GM10248 (cell line): ENCODE data around the gene WDR18.

Experiments
- CTCF ChIA-PET: fragments of 300-600 bp; sonication (Branson Sonifier 250); formaldehyde crosslinking; extraction: SDS; loops from one replicate; lab custom pipeline; 2021; ENCODE audit warnings: antibody characterized with exemption; lab: Yijun Ruan, JAX
- POLR2A ChIA-PET: fragments of 350-650 bp; sonication (Branson Sonifier 250); formaldehyde crosslinking; extraction: SDS; loops from one replicate; lab custom pipeline; 2020; ENCODE audit warnings: antibody characterized with exemption; lab: Yijun Ruan, JAX
- DNase-seq: peaks from one replicate; pipeline ENCODE4 v3.0.0; 2012; ENCODE audit errors: extremely low spot score
- TF ChIP-seq, protein P1 (sequence below): IDR thresholded peaks from 2 replicates; pipeline ENCODE4 v1.5.1; 2012; ENCODE audit warnings: mild to moderate bottlenecking, low read depth; ENCODE audit errors: extremely low read depth, missing control alignments, control extremely low read depth

WDR18 gene

DNA sequence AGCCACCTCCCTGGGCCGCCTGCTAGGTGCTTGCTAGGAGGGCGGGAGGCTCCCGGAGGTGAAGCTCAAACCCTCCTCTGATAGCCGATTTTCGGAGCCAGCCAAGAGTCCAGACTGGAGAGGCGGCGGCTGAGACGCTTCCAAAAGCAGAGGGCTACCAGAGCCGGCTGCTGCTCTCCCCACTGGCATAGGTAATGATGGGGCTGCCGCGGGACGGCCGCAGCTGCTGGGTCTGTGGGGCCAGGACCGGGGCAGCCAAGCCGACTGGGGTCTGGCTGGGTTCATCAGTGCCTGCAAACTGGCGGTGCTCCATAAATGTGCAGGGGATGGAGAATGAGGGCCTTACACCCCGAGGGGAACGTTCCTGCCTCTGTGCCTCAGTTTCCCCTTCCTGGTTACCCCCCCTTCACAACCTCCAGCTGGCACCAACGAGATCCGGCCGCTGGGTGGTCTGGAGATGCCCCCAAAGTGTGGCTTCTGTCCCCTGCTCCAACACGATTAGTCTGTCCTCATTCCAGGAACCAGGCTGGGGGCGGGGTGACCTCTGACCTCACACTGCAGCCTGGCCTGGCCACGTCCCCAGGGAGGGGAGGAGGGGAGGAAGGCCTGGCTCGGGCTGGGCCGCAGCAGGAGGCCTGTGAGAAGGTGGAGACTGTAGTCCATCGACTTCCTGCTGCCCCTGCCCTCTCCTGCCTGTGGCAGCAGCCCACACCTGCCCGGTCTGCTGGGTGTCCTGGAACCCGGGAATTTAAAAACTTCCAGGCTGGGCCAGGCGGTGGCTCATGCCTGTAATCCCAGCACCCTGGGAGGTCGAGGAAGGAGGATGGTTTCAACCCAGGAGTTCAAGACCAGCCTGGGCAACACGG is 3.8 kb upstream of the WDR18 start:
- DNase-seq: no peak
- TF ChIP-seq, protein P1, sequence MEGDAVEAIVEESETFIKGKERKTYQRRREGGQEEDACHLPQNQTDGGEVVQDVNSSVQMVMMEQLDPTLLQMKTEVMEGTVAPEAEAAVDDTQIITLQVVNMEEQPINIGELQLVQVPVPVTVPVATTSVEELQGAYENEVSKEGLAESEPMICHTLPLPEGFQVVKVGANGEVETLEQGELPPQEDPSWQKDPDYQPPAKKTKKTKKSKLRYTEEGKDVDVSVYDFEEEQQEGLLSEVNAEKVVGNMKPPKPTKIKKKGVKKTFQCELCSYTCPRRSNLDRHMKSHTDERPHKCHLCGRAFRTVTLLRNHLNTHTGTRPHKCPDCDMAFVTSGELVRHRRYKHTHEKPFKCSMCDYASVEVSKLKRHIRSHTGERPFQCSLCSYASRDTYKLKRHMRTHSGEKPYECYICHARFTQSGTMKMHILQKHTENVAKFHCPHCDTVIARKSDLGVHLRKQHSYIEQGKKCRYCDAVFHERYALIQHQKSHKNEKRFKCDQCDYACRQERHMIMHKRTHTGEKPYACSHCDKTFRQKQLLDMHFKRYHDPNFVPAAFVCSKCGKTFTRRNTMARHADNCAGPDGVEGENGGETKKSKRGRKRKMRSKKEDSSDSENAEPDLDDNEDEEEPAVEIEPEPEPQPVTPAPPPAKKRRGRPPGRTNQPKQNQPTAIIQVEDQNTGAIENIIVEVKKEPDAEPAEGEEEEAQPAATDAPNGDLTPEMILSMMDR: no peak
- POLR2A ChIA-PET: interaction anchor here (1.6 kb wide), 1 partner anchor 16 kb away, joined by 4 read pairs; no protein-coding TSS in a partner anchor
- CTCF ChIA-PET: interaction anchor here (0.8 to 8.9 kb wide), 6 partner anchors 20 to 211 kb away, joined by 3 to 136 read pairs (median 4); partner anchors contain the start of gene GRIN3B

DNA sequence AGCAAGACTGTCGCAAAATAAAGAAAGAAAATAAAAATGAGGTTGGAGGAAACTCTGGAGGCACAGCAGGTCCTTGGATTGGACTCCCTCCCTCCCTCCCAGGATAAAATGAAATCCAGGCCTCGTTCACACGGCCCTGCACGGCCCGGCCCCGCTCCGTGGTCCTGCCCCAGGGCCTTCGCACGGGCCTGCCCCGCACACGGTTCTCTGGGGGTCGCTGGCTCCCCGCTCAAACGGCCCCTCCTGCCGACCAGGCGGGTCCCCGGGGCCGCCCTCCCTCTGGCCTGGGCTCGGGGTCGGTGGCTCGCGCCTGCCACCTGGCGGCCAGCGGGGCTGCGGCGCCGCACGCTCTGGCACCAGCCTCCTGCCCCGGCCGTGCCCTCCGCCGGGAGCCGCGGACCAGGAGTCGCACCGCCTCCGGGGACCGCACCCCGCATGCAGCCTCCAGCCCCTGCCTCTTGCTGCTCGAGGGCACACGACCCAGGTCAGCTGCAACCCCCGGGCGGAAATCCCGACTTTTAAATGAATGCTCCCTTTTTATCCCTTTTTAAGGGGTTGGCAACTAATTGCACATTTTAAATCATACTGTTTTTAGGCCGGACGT is 1.5 kb upstream of the WDR18 start:
- TF ChIP-seq, protein P1: peak; percentile 99
- ChIA-PET POLR2A (interaction anchor here (0.7 kb wide), 1 partner anchor 45 kb away, joined by 4 read pairs; no protein-coding TSS in a partner anchor), CTCF (interaction anchor here (0.7 to 8.9 kb wide), 13 partner anchors 8 to 119 kb away, joined by 3 to 136 read pairs (median 4); no protein-coding TSS in a partner anchor)
- DNase-seq: peak; percentile 93

DNA sequence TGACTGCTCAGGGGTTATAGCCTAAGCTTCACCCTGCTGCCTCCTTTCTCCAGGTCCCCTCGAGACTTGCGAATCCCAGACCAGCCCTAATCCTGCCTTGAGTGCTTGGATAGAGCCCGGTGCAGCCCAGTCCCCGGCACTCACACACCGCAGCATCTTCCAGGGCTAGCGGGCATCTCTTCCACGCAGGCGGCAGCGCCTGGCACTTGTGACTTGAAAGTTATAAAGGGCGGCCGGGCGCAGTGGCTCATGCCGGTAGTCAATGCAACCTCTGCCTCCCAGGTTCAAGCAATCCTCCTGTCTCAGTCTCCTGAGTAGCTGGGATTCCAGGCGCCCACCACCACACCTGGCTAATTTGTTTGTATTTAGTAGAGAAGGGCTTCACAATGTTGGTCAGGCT is 1.9 kb downstream of the WDR18 start:
- ChIA-PET POLR2A (no interaction called here), CTCF (interaction anchor here (5.2 to 8.9 kb wide), 2 partner anchors 64 to 122 kb away, joined by 28 to 136 read pairs; no protein-coding TSS in a partner anchor)
- no peak for DNase-seq
- TF ChIP-seq, protein P1: no peak

DNA sequence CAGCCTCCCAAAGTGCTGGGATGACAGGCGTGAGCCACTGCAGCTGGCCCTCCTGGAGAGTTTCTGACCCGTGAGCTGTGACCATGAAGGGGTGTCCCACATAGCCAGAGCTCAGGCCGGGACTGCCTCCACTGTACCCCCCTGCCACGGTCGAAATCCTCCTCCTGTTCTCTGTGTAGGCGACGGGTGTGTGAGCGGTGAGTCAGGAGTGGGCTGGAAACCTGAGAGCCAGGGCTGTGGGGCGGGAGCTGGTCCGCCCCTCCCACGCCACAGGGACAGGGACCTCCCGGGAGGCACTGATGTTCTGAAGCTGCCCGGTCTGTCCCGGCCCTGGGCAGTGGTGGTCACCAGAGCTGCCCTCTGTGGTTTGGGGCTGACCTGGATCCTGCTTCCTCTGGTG is 3.9 kb downstream of the WDR18 start:
- POLR2A ChIA-PET: interaction anchor here (0.6 kb wide), 1 partner anchor 1250 kb away, joined by 14 read pairs; no protein-coding TSS in a partner anchor
- TF ChIP-seq, protein P1: no peak
- CTCF ChIA-PET: interaction anchor here (0.9 to 8.9 kb wide), 5 partner anchors 9 to 278 kb away, joined by 3 to 136 read pairs (median 5); no protein-coding TSS in a partner anchor
- DNase-seq: no peak

DNA sequence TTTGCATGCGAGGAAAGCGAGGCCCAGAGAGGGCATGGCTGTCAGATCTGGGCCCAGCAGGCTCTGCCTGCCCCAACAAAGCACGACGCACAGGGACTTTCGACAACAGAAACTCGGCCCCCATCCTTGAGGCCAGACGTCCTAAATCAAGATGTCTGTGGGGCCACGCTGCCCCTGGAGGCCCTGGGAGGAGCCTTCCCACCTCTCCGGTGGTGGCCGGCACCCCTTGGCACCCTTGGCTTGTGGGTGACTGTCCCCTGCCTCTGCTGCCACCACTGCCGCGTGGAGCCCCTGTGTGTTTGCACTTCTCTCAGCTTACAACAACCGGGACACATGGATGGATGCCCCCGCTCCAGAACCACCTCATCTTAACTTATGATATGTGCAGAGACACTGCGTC is 4.4 kb downstream of the WDR18 start:
- DNase-seq: no peak
- POLR2A ChIA-PET: no interaction called here
- TF ChIP-seq, protein P1: no peak
- CTCF ChIA-PET: interaction anchor here (1.6 to 8.9 kb wide), 2 partner anchors 66 to 278 kb away, joined by 4 to 136 read pairs; no protein-coding TSS in a partner anchor

DNA sequence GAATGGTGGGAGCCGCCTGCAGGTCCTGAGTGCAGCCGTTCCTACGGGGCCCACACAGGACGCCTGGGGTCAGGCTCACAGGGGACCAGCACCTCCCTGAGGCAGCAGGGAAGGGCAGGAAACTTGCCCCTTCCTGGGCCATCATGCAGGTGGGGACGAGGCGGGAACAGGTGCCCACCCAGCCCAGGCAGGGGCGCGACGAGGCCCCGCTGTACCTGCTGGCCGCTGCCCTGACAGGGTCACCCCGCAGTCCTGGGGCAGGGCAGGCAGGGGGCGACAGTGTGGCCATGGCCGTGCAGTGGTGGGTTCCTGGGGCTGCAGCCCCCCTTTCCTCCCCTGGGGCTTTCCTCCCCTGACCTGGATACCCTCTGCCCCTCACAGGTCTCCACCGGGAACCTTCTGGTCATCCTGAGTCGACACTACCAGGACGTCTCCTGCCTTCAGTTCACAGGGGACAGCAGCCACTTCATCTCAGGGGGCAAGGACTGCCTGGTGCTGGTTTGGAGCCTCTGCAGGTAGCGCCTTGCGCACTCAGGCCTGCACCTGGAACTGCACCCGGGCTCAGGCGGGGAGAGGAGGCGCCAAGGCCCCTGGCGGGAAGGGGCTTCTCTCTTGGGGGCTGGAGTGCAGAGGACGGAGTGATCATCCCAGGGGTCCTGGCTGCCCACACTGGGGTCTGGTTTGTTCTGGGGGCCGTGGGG is 5.4 kb downstream of the WDR18 start:
- CTCF ChIA-PET: interaction anchor here (8.9 kb wide), 1 partner anchor 67 kb away, joined by 136 read pairs; no protein-coding TSS in a partner anchor
- no peak for DNase-seq
- TF ChIP-seq, protein P1: peak; percentile 24
- POLR2A ChIA-PET: no interaction called here
